GM06990 (cell line): ENCODE data around the gene GULP1.
"Not testable (repeated sequence)": the region's sequence is repeated elsewhere in the genome, so short reads cannot be mapped to it uniquely, and the experiment has no call there.

Experiments used
- DNase-seq: peaks from one replicate; pipeline ENCODE4 v3.0.0-alpha.2; 2011; ENCODE audit not compliant: insufficient read length; ENCODE audit errors: extremely low read depth
- H3K27me3 ChIP-seq: replicated peaks from 2 replicates; pipeline ENCODE4 v1.6.0; 2011; ENCODE audit warnings: low read length; ENCODE audit not compliant: control insufficient read depth, insufficient read depth
- H3K36me3 ChIP-seq: 2 replicates; pipeline ENCODE4 v1.5.1; 2011; ENCODE audit warnings: low read length; ENCODE audit not compliant: control insufficient read depth, insufficient read depth
- H3K4me3 ChIP-seq: replicated peaks from 2 replicates; pipeline ENCODE4 v1.5.1; 2011; ENCODE audit warnings: low read depth, mild to moderate bottlenecking, control low read depth, low read length
- CTCF ChIP-seq: IDR thresholded peaks from 2 replicates; pipeline ENCODE4 v1.5.1; 2011; ENCODE audit warnings: low read length, control low read depth, mild to moderate bottlenecking, inconsistent platforms; ENCODE audit not compliant: insufficient read depth, poor library complexity, severe bottlenecking

Gene GULP1

GRCh38 chr2:188527581-188527993 lies 235.9 kb downstream of the GULP1 start:
- no peak for DNase-seq
- Histone ChIP-seq H3K27me3 (no peaks in the 10 kb centered on the region), H3K36me3 (no peaks in the 10 kb centered on the region), H3K4me3 (no peak overlapping the region)
- no peak for TF ChIP-seq CTCF

GRCh38 chr2:188529710-188530109 lies 238.0 kb downstream of the GULP1 start:
- H3K27me3 ChIP-seq: no peaks in the 10 kb centered on the region
- TF ChIP-seq CTCF: no peak
- H3K4me3 ChIP-seq: no peak overlapping the region
- H3K36me3 ChIP-seq: no peaks in the 10 kb centered on the region
- DNase-seq: no peak

- H3K36me3 ChIP-seq: no peaks in the 10 kb centered on the region
- no peak for DNase-seq
- TF ChIP-seq CTCF: no peak
- H3K27me3 ChIP-seq: no peaks in the 10 kb centered on the region
- no peak overlapping the region for H3K4me3 ChIP-seq
Observed at GRCh38 chr2:188534875-188535274, 243.2 kb downstream of the GULP1 start.

GRCh38 chr2:188551671-188552070 lies 260.0 kb downstream of the GULP1 start:
- no peaks in the 10 kb centered on the region for H3K36me3 ChIP-seq

GRCh38 chr2:188557081-188557480 lies 265.4 kb downstream of the GULP1 start:
- Histone ChIP-seq H3K36me3 (no peaks in the 10 kb centered on the region), H3K27me3 (no peaks in the 10 kb centered on the region), H3K4me3 (no peak overlapping the region)
- no peak for DNase-seq
- no peak for TF ChIP-seq CTCF

More at GRCh38 chr2:188551671-188552070, 260.0 kb downstream of the GULP1 start:
- TF ChIP-seq CTCF: no peak
- no peak overlapping the region for H3K4me3 ChIP-seq
- H3K27me3 ChIP-seq: no peaks in the 10 kb centered on the region
- no peak for DNase-seq

- DNase-seq, H3K27me3 ChIP-seq, H3K36me3 ChIP-seq, H3K4me3 ChIP-seq: not testable (repeated sequence)
Observed at GRCh38 chr2:188559455-188559854, 267.8 kb downstream of the GULP1 start.
